HUES64 (cell line): ENCODE data around the gene CDC5L.

ENCODE experiments used
- H3K27ac ChIP-seq: 2 replicates; pipeline ENCODE4 v1.7.0; 2013; ENCODE audit warnings: low read depth, low read length, inconsistent platforms
- H3K27me3 ChIP-seq: 2 replicates; pipeline ENCODE4 v1.6.1; 2013; ENCODE audit warnings: mild to moderate bottlenecking, low read length; ENCODE audit not compliant: insufficient read depth
- H3K36me3 ChIP-seq: 2 replicates; pipeline ENCODE4 v1.6.1; 2013; ENCODE audit warnings: mild to moderate bottlenecking, low read length; ENCODE audit not compliant: insufficient read depth
- H3K4me1 ChIP-seq: 2 replicates; pipeline ENCODE4 v1.6.1; 2013; ENCODE audit warnings: mild to moderate bottlenecking, low read length, moderate library complexity; ENCODE audit not compliant: insufficient read depth
- H3K4me3 ChIP-seq: 2 replicates; pipeline ENCODE4 v1.5.1; 2013; ENCODE audit warnings: mild to moderate bottlenecking, low read length, moderate library complexity
- H3K9ac ChIP-seq: 2 replicates; pipeline ENCODE4 v1.6.1; 2013; ENCODE audit warnings: mild to moderate bottlenecking, low read depth, low read length
- H3K9me3 ChIP-seq: 2 replicates; pipeline ENCODE4 v1.6.1; 2013; ENCODE audit warnings: low read depth, low read length; ENCODE audit not compliant: insufficient read depth
- WGBS: fragments of 150-250, 120-280 bp; methylation state at CpG from one replicate; pipeline ENCODE4 v1.1.7; 2013; ENCODE audit warnings: missing lambda C conversion rate; 5-methylcytosine and 5-hydroxymethylcytosine counted together

The CDC5L gene

GRCh38 chr6:44477293-44477894 lies 89.9 kb downstream of the CDC5L start:
- Histone ChIP-seq H3K27me3 (no peaks in the 10 kb centered on the region), H3K4me3 (no peak overlapping the region), H3K36me3 (no peaks in the 10 kb centered on the region), H3K27ac (no peak overlapping the region), H3K9me3 (no peaks in the 10 kb centered on the region), H3K4me1 (peaks cover 18% of the 10 kb centered on the region), H3K9ac (no peak overlapping the region)
- WGBS = 93% methylated on average over 5 of the region's 5 CpGs

- H3K4me1 ChIP-seq = peaks cover 11% of the 10 kb centered on the region
- H3K9ac ChIP-seq = no peak overlapping the region
- H3K9me3 ChIP-seq = no peaks in the 10 kb centered on the region
- H3K27me3 ChIP-seq = no peaks in the 10 kb centered on the region
- 93% methylated on average over 3 of the region's 3 CpGs for WGBS
- H3K4me3 ChIP-seq = no peak overlapping the region
- no peaks in the 10 kb centered on the region for H3K36me3 ChIP-seq
- H3K27ac ChIP-seq = no peak overlapping the region
Measured at GRCh38 chr6:44478158-44478557, 90.7 kb downstream of the CDC5L start.

GRCh38 chr6:44478591-44479254 lies 91.2 kb downstream of the CDC5L start:
- 89% methylated on average over 11 of the region's 11 CpGs for WGBS
- Histone ChIP-seq H3K9ac (no peak overlapping the region), H3K9me3 (no peaks in the 10 kb centered on the region), H3K27me3 (no peaks in the 10 kb centered on the region), H3K4me1 (peaks cover 7% of the 10 kb centered on the region), H3K4me3 (no peak overlapping the region), H3K27ac (no peak overlapping the region), H3K36me3 (no peaks in the 10 kb centered on the region)

- H3K4me1 ChIP-seq = peaks cover 14% of the 10 kb centered on the region
- no peak overlapping the region for H3K4me3 ChIP-seq
- H3K36me3 ChIP-seq = no peaks in the 10 kb centered on the region
- no peak overlapping the region for H3K27ac ChIP-seq
- 94% methylated on average over 12 of the region's 13 CpGs for WGBS
- H3K9me3 ChIP-seq = no peaks in the 10 kb centered on the region
- no peaks in the 10 kb centered on the region for H3K27me3 ChIP-seq
- H3K9ac ChIP-seq = no peak overlapping the region
Measured at GRCh38 chr6:44480097-44480541, 92.6 kb downstream of the CDC5L start.

GRCh38 chr6:44481056-44481455 lies 93.5 kb downstream of the CDC5L start:
- WGBS = 91% methylated on average over 6 of the region's 6 CpGs

GRCh38 chr6:44481760-44482159 lies 94.3 kb downstream of the CDC5L start:
- Histone ChIP-seq H3K27me3 (no peaks in the 10 kb centered on the region), H3K27ac (no peak overlapping the region), H3K4me1 (peaks cover 22% of the 10 kb centered on the region), H3K36me3 (no peaks in the 10 kb centered on the region), H3K9ac (no peak overlapping the region), H3K4me3 (no peak overlapping the region), H3K9me3 (no peaks in the 10 kb centered on the region)
- WGBS = 93% methylated on average over 8 of the region's 9 CpGs

More at GRCh38 chr6:44481056-44481455, 93.5 kb downstream of the CDC5L start:
- peaks cover 15% of the 10 kb centered on the region for H3K4me1 ChIP-seq
- no peaks in the 10 kb centered on the region for H3K36me3 ChIP-seq
- no peak overlapping the region for H3K27ac ChIP-seq
- no peak overlapping the region for H3K4me3 ChIP-seq
- H3K27me3 ChIP-seq = no peaks in the 10 kb centered on the region
- H3K9me3 ChIP-seq = no peaks in the 10 kb centered on the region
- no peak overlapping the region for H3K9ac ChIP-seq

- H3K27me3 ChIP-seq = no peaks in the 10 kb centered on the region
- 82% methylated on average over 12 of the region's 12 CpGs for WGBS
Measured at GRCh38 chr6:44485601-44486401, 98.3 kb downstream of the CDC5L start.

GRCh38 chr6:44487002-44487401 lies 99.5 kb downstream of the CDC5L start:
- H3K4me1 ChIP-seq = peaks cover 18% of the 10 kb centered on the region
- 93% methylated on average over 1 of the region's 1 CpG for WGBS
- no peak overlapping the region for H3K9ac ChIP-seq
- H3K4me3 ChIP-seq = no peak overlapping the region
- H3K9me3 ChIP-seq = no peaks in the 10 kb centered on the region
- H3K27ac ChIP-seq = no peak overlapping the region
- H3K36me3 ChIP-seq = no peaks in the 10 kb centered on the region
- H3K27me3 ChIP-seq = no peaks in the 10 kb centered on the region

More at GRCh38 chr6:44485601-44486401, 98.3 kb downstream of the CDC5L start:
- Histone ChIP-seq H3K9me3 (no peaks in the 10 kb centered on the region), H3K27ac (peak overlapping the region; percentile 5; the same call in 1 of the 2 replicates), H3K4me3 (no peak overlapping the region), H3K36me3 (no peaks in the 10 kb centered on the region), H3K9ac (peak overlapping the region; percentile 26; the same call in 1 of the 2 replicates), H3K4me1 (peaks cover 22% of the 10 kb centered on the region)

- Histone ChIP-seq H3K36me3 (no peaks in the 10 kb centered on the region), H3K9ac (no peak overlapping the region), H3K4me1 (peaks cover 18% of the 10 kb centered on the region), H3K9me3 (no peaks in the 10 kb centered on the region), H3K4me3 (no peak overlapping the region), H3K27me3 (no peaks in the 10 kb centered on the region), H3K27ac (no peak overlapping the region)
- WGBS = 98% methylated on average over 2 of the region's 2 CpGs
Measured at GRCh38 chr6:44487586-44487985, 100.1 kb downstream of the CDC5L start.

GRCh38 chr6:44489910-44490604 lies 102.6 kb downstream of the CDC5L start:
- no peak overlapping the region for H3K4me3 ChIP-seq
- H3K4me1 ChIP-seq = peaks cover 17% of the 10 kb centered on the region
- WGBS = 85% methylated on average over 6 of the region's 6 CpGs
- no peak overlapping the region for H3K27ac ChIP-seq
- H3K9ac ChIP-seq = no peak overlapping the region
- H3K9me3 ChIP-seq = no peaks in the 10 kb centered on the region
- no peaks in the 10 kb centered on the region for H3K27me3 ChIP-seq
- H3K36me3 ChIP-seq = no peaks in the 10 kb centered on the region
